Stomach (tissue), 9 donors: ENCODE results near the gene SNAPC5. TPM values are rescaled to one million over a fixed set of nuclear protein-coding genes. Genes with fewer than 3 reads are reported as not detected.

ENCODE experiments used
- DNase-seq, 2 donors: peaks; one replicate each; pipeline versions ENCODE4 v3.0.0 to v3.0.0-alpha.2; 2013 to 2019
- H3K27ac ChIP-seq, 5 donors: fragments of 200-600 bp in 4 of 5; sonication (generic) in 4 of 5; one replicate each; pipeline ENCODE4 v1.5.1; 2013 to 2019; ENCODE audit warnings: mild to moderate bottlenecking in 1 of 5, moderate library complexity in 1 of 5
- H3K27me3 ChIP-seq, 3 donors: fragments of 200-600 bp; sonication (generic); one replicate each; pipeline ENCODE4 v1.5.1; 2017 to 2019; ENCODE audit warnings: mixed run types in 1 of 3
- H3K36me3 ChIP-seq, 4 donors: fragments of 200-600 bp; sonication (generic); 1 replicate in 3 of 4; 2 replicates in 1 of 4; pipeline ENCODE4 v1.5.1; 2016 to 2019
- H3K4me1 ChIP-seq, 4 donors: fragments of 200-600 bp; sonication (generic); one replicate each; pipeline ENCODE4 v1.5.1; 2016 to 2019
- H3K4me3 ChIP-seq, 4 donors: fragments of 200-600 bp; sonication (generic) in 3 of 4; one replicate each; pipeline ENCODE4 v1.5.1; 2016 to 2019; ENCODE audit warnings: mild to moderate bottlenecking in 1 of 4
- H3K9me3 ChIP-seq, 4 donors: fragments of 200-600 bp; sonication (generic); one replicate each; pipeline ENCODE4 v1.5.1; 2016 to 2019
- CTCF ChIP-seq, 7 experiments: fragments of 450-650 bp in 4 of 7; fragments of 200-600 bp in 3 of 7; sonication (generic) in 3 of 7; IDR thresholded peaks; one replicate each; pipeline ENCODE4 v1.5.1; 2016 to 2019; ENCODE audit warnings: antibody characterized with exemption in 7 of 7, control low read depth in 2 of 7, mild to moderate bottlenecking in 1 of 7
- EP300 ChIP-seq: sonication (generic); formaldehyde crosslinking; IDR thresholded peaks from one replicate; pipeline ENCODE4 v1.6.1; 2017; ENCODE audit warnings: antibody characterized with exemption
- POLR2A ChIP-seq, 4 donors: fragments of 450-650 bp; IDR thresholded peaks; one replicate each; pipeline ENCODE4 v1.6.1; 2016; ENCODE audit warnings: antibody characterized with exemption in 4 of 4, control low read depth in 2 of 4, mild to moderate bottlenecking in 1 of 4, moderate library complexity in 1 of 4
- POLR2AphosphoS5 ChIP-seq, 3 donors: sonication (generic); formaldehyde crosslinking; IDR thresholded peaks; one replicate each; pipeline ENCODE4 v1.6.1; 2016; ENCODE audit warnings: antibody characterized with exemption in 3 of 3
- WGBS, 5 donors: extraction: QIAGEN DNeasy Blood & Tissue Kit in 3 of 5; methylation state at CpG; one replicate each; pipeline versions ENCODE4 v1.1.5 to v1.1.7; 2013 to 2018; 5-methylcytosine and 5-hydroxymethylcytosine counted together
- intact Hi-C: fragments of 100-400 bp; cut with DNase I; formaldehyde crosslinking; loops from one replicate; pipeline ENCODE4 v1.15.1; 2023; ENCODE audit warnings: low total_unique reads
- polyA plus RNA-seq, 3 donors: library from polyadenylated mRNA; stranded (reverse); fragments of 200-250 nt; gene quantifications; one replicate each; pipeline ENCODE4 v1.2.3, GENCODE V29; 2013
- total RNA-seq, 5 donors: library from RNA; depleted of rRNA; stranded (reverse); fragments of >200 nt; gene quantifications; one replicate each; pipeline versions ENCODE4 v1.1.0 to v1.2.3, GENCODE V29; 2014 to 2016
- donor health status: healthy with polysubstance abuse.
- donor health status: Bipolar disorder and iron deficiency.
- donor health status: healthy.

SNAPC5 gene
- total and polyA plus RNA-seq, 8 donors: 2.3 to 49.0 (median 18.0) TPM

- Histone ChIP-seq H3K9me3 (no peaks in the 10 kb centered on the region), H3K4me1 (peaks cover 0 to 12% (median 4%) of the 10 kb centered on the region in 4 donors), H3K4me3 (no peak overlapping the region), H3K27me3 (no peaks in the 10 kb centered on the region), H3K36me3 (peaks cover 22 to 91% (median 89%) of the 10 kb centered on the region in 4 donors), H3K27ac (no peak overlapping the region)
- DNase-seq: no peak
- 93 to 99% (median 95%) methylated on average over 4 to 5 of the region's 5 CpGs for WGBS, 5 donors
- intact Hi-C loops: no loop called here
- TF ChIP-seq EP300: no peak
- TF ChIP-seq CTCF (IDR thresholded peaks at IDR 0.05): no peak
These were observed 9.0 kb downstream of the SNAPC5 start for GRCh38 chr15:66488525-66488924.

- 88 to 96% (median 93%) methylated on average over 3 of the region's 3 CpGs for WGBS, 5 donors
- Histone ChIP-seq H3K4me1 (peaks cover 0 to 17% (median 4%) of the 10 kb centered on the region in 4 donors), H3K27ac (no peak overlapping the region), H3K9me3 (no peaks in the 10 kb centered on the region), H3K4me3 (no peak overlapping the region), H3K27me3 (no peaks in the 10 kb centered on the region), H3K36me3 (peaks cover 20 to 88% (median 85%) of the 10 kb centered on the region in 4 donors)
- intact Hi-C loops: no loop called here
- no peak for DNase-seq
- TF ChIP-seq EP300 (no peak), POLR2AphosphoS5 (IDR thresholded peaks at IDR 0.05) (no peak), CTCF (IDR thresholded peaks at IDR 0.05) (no peak), POLR2A (IDR thresholded peaks at IDR 0.05) (no peak)
These were observed 10.7 kb downstream of the SNAPC5 start for GRCh38 chr15:66486887-66487286.

GRCh38 chr15:66484539-66485112, 12.9 kb downstream of the SNAPC5 start:
- no peaks in the 10 kb centered on the region for H3K27me3 ChIP-seq
- 90 to 94% (median 91%) methylated on average over 4 to 5 of the region's 5 CpGs for WGBS, 5 donors
- no peak overlapping the region for H3K27ac ChIP-seq
- no peak for DNase-seq
- intact Hi-C loops: no loop called here
- H3K4me3 ChIP-seq: no peak overlapping the region
- H3K9me3 ChIP-seq: no peaks in the 10 kb centered on the region
- TF ChIP-seq EP300 (no peak), CTCF (IDR thresholded peaks at IDR 0.05) (no peak), POLR2A (IDR thresholded peaks at IDR 0.05) (no peak), POLR2AphosphoS5 (IDR thresholded peaks at IDR 0.05) (no peak)
- H3K36me3 ChIP-seq: peaks cover 16 to 77% (median 73%) of the 10 kb centered on the region in 4 donors
- H3K4me1 ChIP-seq: peaks cover 0 to 10% (median 3%) of the 10 kb centered on the region in 4 donors

- TF ChIP-seq EP300 (no peak), POLR2A (IDR thresholded peaks at IDR 0.05) (no peak), POLR2AphosphoS5 (IDR thresholded peaks at IDR 0.05) (no peak)
- no peak overlapping the region for H3K27ac ChIP-seq
- no peaks in the 10 kb centered on the region for H3K9me3 ChIP-seq
- DNase-seq: no peak
- H3K4me3 ChIP-seq: no peak overlapping the region
- no peaks in the 10 kb centered on the region for H3K27me3 ChIP-seq
- peaks cover 16 to 62% (median 59%) of the 10 kb centered on the region in 4 donors for H3K36me3 ChIP-seq
- WGBS, 5 donors: 64 to 74% (median 68%) methylated on average over 3 of the region's 3 CpGs
- intact Hi-C loops: no loop called here
- H3K4me1 ChIP-seq: peaks cover 0 to 10% (median 0%) of the 10 kb centered on the region in 4 donors
These were observed 14.4 kb downstream of the SNAPC5 start for GRCh38 chr15:66483131-66483566.

GRCh38 chr15:66482539-66482938, 15.0 kb downstream of the SNAPC5 start:
- Histone ChIP-seq H3K4me3 (no peak overlapping the region), H3K36me3 (peaks cover 16 to 56% (median 54%) of the 10 kb centered on the region in 4 donors), H3K4me1 (peaks cover 0 to 10% (median 0%) of the 10 kb centered on the region in 4 donors), H3K27me3 (no peaks in the 10 kb centered on the region), H3K9me3 (no peaks in the 10 kb centered on the region), H3K27ac (no peak overlapping the region)
- WGBS, 5 donors: 87 to 91% (median 90%) methylated on average over 9 of the region's 9 CpGs
- TF ChIP-seq CTCF (IDR thresholded peaks at IDR 0.05) (no peak), EP300 (no peak), POLR2A (IDR thresholded peaks at IDR 0.05) (no peak), POLR2AphosphoS5 (IDR thresholded peaks at IDR 0.05) (no peak)
- DNase-seq: no peak
- intact Hi-C loops: no loop called here
